ENCODE data around the gene ZNF280A.
"Not testable (repeated sequence)": the region's sequence is repeated elsewhere in the genome, so short reads cannot be mapped to it uniquely, and the experiment has no call there.

ZNF280A gene

GRCh38 chr22:22545084-22545483, 25.0 kb upstream of the ZNF280A start:
- no peak for DNase-seq

- no peak for DNase-seq
Measured at GRCh38 chr22:22538226-22538989, 18.3 kb upstream of the ZNF280A start.

- no peak for DNase-seq
Measured at GRCh38 chr22:22536916-22537315, 16.8 kb upstream of the ZNF280A start.

- DNase-seq = no peak
Measured at GRCh38 chr22:22536515-22536914, 16.4 kb upstream of the ZNF280A start.

- DNase-seq = no peak
Measured at GRCh38 chr22:22535662-22536061, 15.6 kb upstream of the ZNF280A start.

- no peak for DNase-seq
Measured at GRCh38 chr22:22534604-22535415, 14.7 kb upstream of the ZNF280A start.

- no peak for DNase-seq
Measured at GRCh38 chr22:22533863-22534262, 13.8 kb upstream of the ZNF280A start.

GRCh38 chr22:22533417-22533816, 13.3 kb upstream of the ZNF280A start:
- DNase-seq = no peak

- not testable (repeated sequence) for DNase-seq
Measured at GRCh38 chr22:22532547-22533071, 12.5 kb upstream of the ZNF280A start.

- no peak for DNase-seq
Measured at GRCh38 chr22:22531770-22532546, 11.9 kb upstream of the ZNF280A start.

GRCh38 chr22:22528780-22529179, 8.7 kb upstream of the ZNF280A start:
- no peak for DNase-seq

- DNase-seq = no peak
Measured at GRCh38 chr22:22527312-22527711, 7.2 kb upstream of the ZNF280A start.

GRCh38 chr22:22526125-22526912, 6.2 kb upstream of the ZNF280A start:
- no peak for DNase-seq

- DNase-seq = no peak
Measured at GRCh38 chr22:22523494-22523893, 3.4 kb upstream of the ZNF280A start.

- no peak for DNase-seq
Measured at GRCh38 chr22:22521631-22522030, 1.6 kb upstream of the ZNF280A start.

GRCh38 chr22:22520667-22521602, 865 bp upstream of the ZNF280A start:
- DNase-seq = no peak

- no peak for DNase-seq
Measured at GRCh38 chr22:22519591-22519990, 479 bp downstream of the ZNF280A start.

GRCh38 chr22:22516992-22517391, 3.1 kb downstream of the ZNF280A start:
- DNase-seq = no peak

GRCh38 chr22:22515890-22516289, 4.2 kb downstream of the ZNF280A start:
- DNase-seq = no peak

- DNase-seq = not testable (repeated sequence)
Measured at GRCh38 chr22:22514431-22514830, 5.6 kb downstream of the ZNF280A start.
